Measurements from ENCODE around the gene RPS17.

The RPS17 gene

GRCh38 chr15:82552861-82553260 lies 12.6 kb upstream of the RPS17 start:
- H3K9me3 ChIP-seq (replicated peaks; ENCODE audit: insufficient read depth, low read length), result no peaks in the 10 kb centered on the region

GRCh38 chr15:82551646-82552247 lies 11.5 kb upstream of the RPS17 start:
- Histone ChIP-seq H3F3A (ENCODE audit: insufficient read depth, low read length) (no peaks in the 10 kb centered on the region), H3K27ac (ENCODE audit: low read length) (no peak overlapping the region), H4K20me1 (ENCODE audit: insufficient read depth, low read length) (no peaks in the 10 kb centered on the region), H3K4me1 (ENCODE audit: low read length) (peaks cover 19% of the 10 kb centered on the region), H3K79me2 (ENCODE audit: low read length) (no peaks in the 10 kb centered on the region), H3K36me3 (replicated peaks; ENCODE audit: insufficient read depth, low read length) (no peaks in the 10 kb centered on the region), H3K9me2 (replicated peaks; ENCODE audit: insufficient read depth, low read length) (no peaks in the 10 kb centered on the region), H3K9ac (ENCODE audit: low read length) (no peak overlapping the region), H3K4me2 (ENCODE audit: low read depth, low read length) (peak overlapping the region; percentile 28; the same call in 1 of the 2 replicates), H3K4me3 (ENCODE audit: low read length) (no peak overlapping the region), H3K9me3 (replicated peaks; ENCODE audit: insufficient read depth, low read length) (no peaks in the 10 kb centered on the region), H2AFZ (ENCODE audit: low read length) (no peak overlapping the region), H3K27me3 (replicated peaks; ENCODE audit: insufficient read depth, low read length) (no peaks in the 10 kb centered on the region)
- peak; percentile 16 for DNase-seq
- no peak for TF ChIP-seq EZH2phosphoT487 (IDR thresholded peaks at IDR 0.05; ENCODE audit: low read length)
- no peak for TF ChIP-seq EZH2 (optimal IDR thresholded peaks at IDR 0.05; ENCODE audit: low read depth, low read length)
- no peak for TF ChIP-seq CTCF (IDR thresholded peaks at IDR 0.05; ENCODE audit: low read length)

More at GRCh38 chr15:82552861-82553260, 12.6 kb upstream of the RPS17 start:
- Histone ChIP-seq H3K27me3 (replicated peaks; ENCODE audit: insufficient read depth, low read length) (no peaks in the 10 kb centered on the region), H3K27ac (ENCODE audit: low read length) (no peak overlapping the region), H3F3A (ENCODE audit: insufficient read depth, low read length) (no peaks in the 10 kb centered on the region), H3K9ac (ENCODE audit: low read length) (no peak overlapping the region), H3K4me1 (ENCODE audit: low read length) (peaks cover 19% of the 10 kb centered on the region), H3K9me2 (replicated peaks; ENCODE audit: insufficient read depth, low read length) (no peaks in the 10 kb centered on the region), H2AFZ (ENCODE audit: low read length) (no peak overlapping the region), H3K79me2 (ENCODE audit: low read length) (no peaks in the 10 kb centered on the region), H4K20me1 (ENCODE audit: insufficient read depth, low read length) (no peaks in the 10 kb centered on the region), H3K4me2 (ENCODE audit: low read depth, low read length) (0 out of 2 replicates have a peak overlapping the region, but pooled peaks have one; percentile 28), H3K36me3 (replicated peaks; ENCODE audit: insufficient read depth, low read length) (no peaks in the 10 kb centered on the region), H3K4me3 (ENCODE audit: low read length) (no peak overlapping the region)
- no peak for DNase-seq
- TF ChIP-seq EZH2 (optimal IDR thresholded peaks at IDR 0.05; ENCODE audit: low read depth, low read length) (no peak), EZH2phosphoT487 (IDR thresholded peaks at IDR 0.05; ENCODE audit: low read length) (no peak), CTCF (IDR thresholded peaks at IDR 0.05; ENCODE audit: low read length) (no peak)

GRCh38 chr15:82549199-82549665 lies 9.0 kb upstream of the RPS17 start:
- Histone ChIP-seq H3K9ac (ENCODE audit: low read length) (no peak overlapping the region), H3K4me3 (ENCODE audit: low read length) (no peak overlapping the region), H3F3A (ENCODE audit: insufficient read depth, low read length) (no peaks in the 10 kb centered on the region; the same call in 1 of the 2 replicates), H3K79me2 (ENCODE audit: low read length) (no peaks in the 10 kb centered on the region), H3K4me2 (ENCODE audit: low read depth, low read length) (no peak overlapping the region), H2AFZ (ENCODE audit: low read length) (no peak overlapping the region), H3K9me3 (replicated peaks; ENCODE audit: insufficient read depth, low read length) (no peaks in the 10 kb centered on the region), H3K9me2 (replicated peaks; ENCODE audit: insufficient read depth, low read length) (no peaks in the 10 kb centered on the region), H3K4me1 (ENCODE audit: low read length) (peaks cover 19% of the 10 kb centered on the region), H4K20me1 (ENCODE audit: insufficient read depth, low read length) (no peaks in the 10 kb centered on the region), H3K36me3 (replicated peaks; ENCODE audit: insufficient read depth, low read length) (no peaks in the 10 kb centered on the region), H3K27ac (ENCODE audit: low read length) (no peak overlapping the region), H3K27me3 (replicated peaks; ENCODE audit: insufficient read depth, low read length) (no peaks in the 10 kb centered on the region)
- TF ChIP-seq EZH2 (optimal IDR thresholded peaks at IDR 0.05; ENCODE audit: low read depth, low read length), result no peak
- TF ChIP-seq CTCF (IDR thresholded peaks at IDR 0.05; ENCODE audit: low read length), result no peak
- TF ChIP-seq EZH2phosphoT487 (IDR thresholded peaks at IDR 0.05; ENCODE audit: low read length), result no peak
- no peak for DNase-seq

All from MM.1S (cell line).